Lung (tissue), 12 donors: Measurements from ENCODE around the gene MEPCE. TPM values are rescaled to one million over a fixed set of nuclear protein-coding genes. Genes with fewer than 3 reads are reported as not detected.

Source experiments
- ATAC-seq: fragments of 200-7000 bp; cut with Tn5 transposase; one replicate; pipeline ENCODE4 v1.9.1; 2020; ENCODE audit warnings: moderate number of reproducible peaks; ENCODE audit not compliant: insufficient read depth, low FRiP score
- DNase-seq, 3 donors: peaks; one replicate each; pipeline ENCODE4 v3.0.0-alpha.2; 2013 to 2017
- H3K27ac ChIP-seq, 2 donors: one replicate each; pipeline ENCODE4 v1.5.1; 2013; ENCODE audit warnings: mild to moderate bottlenecking in 2 of 2, moderate library complexity in 2 of 2, control low read depth in 1 of 2, inconsistent platforms in 1 of 2, low read depth in 1 of 2, low read length in 1 of 2
- H3K27me3 ChIP-seq, 3 donors: one replicate each; pipeline ENCODE4 v1.5.1; 2013; ENCODE audit warnings: low read length in 2 of 3; ENCODE audit not compliant: control insufficient read depth in 3 of 3, insufficient read depth in 3 of 3
- H3K36me3 ChIP-seq, 4 donors: one replicate each; pipeline ENCODE4 v1.5.1; 2013; ENCODE audit warnings: low read length in 4 of 4, mild to moderate bottlenecking in 1 of 4, moderate library complexity in 1 of 4; ENCODE audit not compliant: control insufficient read depth in 4 of 4, insufficient read depth in 4 of 4
- H3K4me1 ChIP-seq, 5 donors: one replicate each; pipeline ENCODE4 v1.5.1; 2013; ENCODE audit warnings: low read length in 5 of 5, mild to moderate bottlenecking in 2 of 5, moderate library complexity in 1 of 5; ENCODE audit not compliant: control insufficient read depth in 5 of 5, insufficient read depth in 5 of 5
- H3K4me3 ChIP-seq: one replicate; pipeline ENCODE4 v1.5.1; 2013; ENCODE audit warnings: mild to moderate bottlenecking, control low read depth, moderate library complexity
- H3K9ac ChIP-seq, 2 donors: one replicate each; pipeline ENCODE4 v1.5.1; 2013; ENCODE audit warnings: low read length in 2 of 2, control low read depth in 1 of 2; ENCODE audit not compliant: insufficient read depth in 1 of 2
- H3K9me3 ChIP-seq, 4 donors: one replicate each; pipeline ENCODE4 v1.5.1; 2013; ENCODE audit warnings: low read length in 3 of 4, mild to moderate bottlenecking in 1 of 4, moderate library complexity in 1 of 4; ENCODE audit not compliant: control insufficient read depth in 4 of 4, insufficient read depth in 3 of 4
- CTCF ChIP-seq: IDR thresholded peaks from 2 replicates; pipeline ENCODE4 v1.5.1; 2012; ENCODE audit warnings: mild to moderate bottlenecking; ENCODE audit errors: control extremely low read depth, extremely low read depth
- WGBS, 2 donors: extraction: QIAGEN DNeasy Blood & Tissue Kit; methylation state at CpG; one replicate each; pipeline ENCODE4 v1.1.7; 2013; 5-methylcytosine and 5-hydroxymethylcytosine counted together
- polyA plus RNA-seq, 2 donors: library from polyadenylated mRNA; stranded (reverse); fragments of 200-250 nt; gene quantifications; one replicate each; pipeline ENCODE4 v1.2.1, GENCODE V29; 2013
- total RNA-seq, 2 donors: library from RNA; depleted of rRNA in 1 of 2; stranded (reverse); fragments of >200 nt in 1 of 2; gene quantifications; one replicate each; pipeline ENCODE4 v1.2.1, GENCODE V29; 2014 to 2021
- donor health status: control.
- donor health status: control.
- donor health status: Bipolar disorder and iron deficiency.
- donor health status: healthy.
- donor health status: DM: yes; HTN: yes; CAD: no.

Gene MEPCE
- total and polyA plus RNA-seq, 4 donors = 25.6 to 38.7 (median 29.1) TPM

GRCh38 chr7:100389437-100390088 lies 40.1 kb upstream of the MEPCE start:
- no peak for DNase-seq
- Histone ChIP-seq H3K36me3 (no peaks in the 10 kb centered on the region), H3K4me1 (peaks cover 0 to 2% (median 0%) of the 10 kb centered on the region in 5 donors), H3K27ac (no peak overlapping the region), H3K4me3 (no peak overlapping the region), H3K9me3 (no peaks in the 10 kb centered on the region), H3K27me3 (peaks cover 0 to 3% (median 0%) of the 10 kb centered on the region in 3 donors), H3K9ac (no peak overlapping the region)
- 72 to 83% methylated on average over 9 of the region's 9 CpGs for WGBS, 2 donors
- ATAC-seq = no peak
- no peak for TF ChIP-seq CTCF

GRCh38 chr7:100390286-100391009 lies 39.2 kb upstream of the MEPCE start:
- H3K27ac ChIP-seq = no peak overlapping the region
- no peak for DNase-seq
- H3K9me3 ChIP-seq = no peaks in the 10 kb centered on the region
- no peak for TF ChIP-seq CTCF
- no peak overlapping the region for H3K9ac ChIP-seq
- 64 to 77% methylated on average over 3 of the region's 3 CpGs for WGBS, 2 donors
- peaks cover 0 to 3% (median 0%) of the 10 kb centered on the region in 3 donors for H3K27me3 ChIP-seq
- H3K4me3 ChIP-seq = no peak overlapping the region
- peaks cover 0 to 2% (median 0%) of the 10 kb centered on the region in 5 donors for H3K4me1 ChIP-seq
- no peak for ATAC-seq
- no peaks in the 10 kb centered on the region for H3K36me3 ChIP-seq

GRCh38 chr7:100393233-100393905 lies 36.3 kb upstream of the MEPCE start:
- no peak overlapping the region for H3K27ac ChIP-seq
- no peak for TF ChIP-seq CTCF
- H3K9me3 ChIP-seq = no peaks in the 10 kb centered on the region
- H3K4me1 ChIP-seq = no peaks in the 10 kb centered on the region
- H3K36me3 ChIP-seq = no peaks in the 10 kb centered on the region
- no peak for ATAC-seq
- H3K4me3 ChIP-seq = no peak overlapping the region
- 46 to 64% methylated on average over 4 of the region's 4 CpGs for WGBS, 2 donors
- H3K9ac ChIP-seq = no peak overlapping the region
- no peak for DNase-seq
- H3K27me3 ChIP-seq = peaks cover 0 to 3% (median 0%) of the 10 kb centered on the region in 3 donors
